HS-5 (cell line): ENCODE data around the gene C6orf62.
A peak's percentile ranks its signal among the peaks of the same experiment; 100 is the strongest.
"Not testable (repeated sequence)": the region's sequence is repeated elsewhere in the genome, so short reads cannot be mapped to it uniquely, and the experiment has no call there.

Source experiments
- DNase-seq: peaks from one replicate; pipeline ENCODE4 v3.0.0-alpha.2; 2012; ENCODE audit warnings: low read depth

The C6orf62 gene

DNA sequence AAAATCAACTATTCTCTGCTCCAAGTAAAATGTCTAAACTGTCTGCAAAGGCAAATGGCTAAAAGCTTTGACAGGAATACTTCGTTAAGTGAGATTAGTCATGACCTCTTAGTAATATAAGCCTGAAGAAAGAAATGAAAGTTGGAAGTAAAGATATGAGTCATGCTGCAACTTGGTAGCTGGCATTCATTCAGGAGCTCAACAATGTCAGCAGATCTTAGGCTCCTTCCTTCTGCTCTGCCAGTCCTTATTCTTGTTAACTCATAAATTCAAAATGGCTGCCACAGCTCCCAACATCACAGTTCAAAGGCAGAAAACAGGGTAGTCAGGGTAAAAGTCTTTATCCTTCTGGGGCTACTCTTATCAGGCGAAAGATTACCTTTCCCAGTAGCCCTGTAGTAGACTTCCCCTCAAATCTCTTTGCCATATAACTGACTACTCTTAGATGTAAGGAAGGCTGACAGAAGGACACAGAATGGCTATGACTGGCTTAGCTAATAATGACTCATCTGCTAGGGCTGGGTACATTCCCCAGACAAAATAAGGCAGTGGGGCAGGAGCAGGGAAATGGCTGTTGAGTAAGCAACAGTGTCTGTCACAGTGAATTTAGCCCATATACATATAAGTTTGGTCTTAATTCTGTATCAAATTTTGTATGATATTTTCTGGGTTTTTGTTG lies 24.4 kb upstream of the C6orf62 start:
- DNase-seq, result peak; percentile 93

DNA sequence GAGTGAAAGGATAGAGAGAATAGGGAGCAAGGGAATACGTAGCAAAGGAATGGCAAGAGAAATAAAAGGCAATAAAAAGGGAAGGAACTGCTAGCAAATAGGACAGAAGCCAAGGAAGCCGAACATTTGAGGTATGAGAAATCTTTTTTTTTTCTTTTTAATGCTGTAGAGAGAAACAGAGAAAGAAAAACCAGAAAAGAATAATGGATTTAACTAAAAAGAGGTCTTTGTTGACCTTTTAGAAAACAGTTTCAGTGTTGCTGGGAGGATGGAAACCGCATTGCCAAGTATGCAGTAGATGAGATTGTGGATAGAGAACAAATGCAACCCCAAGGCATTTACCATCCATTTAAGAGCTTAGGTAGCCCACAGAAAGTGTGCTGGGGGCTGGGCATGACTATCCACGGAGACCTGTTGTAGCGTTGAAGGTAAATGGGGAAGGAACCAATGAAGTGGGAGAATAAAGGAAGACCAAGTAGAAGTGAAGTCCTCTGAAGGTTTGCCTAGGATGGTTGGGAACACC lies 23.3 kb upstream of the C6orf62 start:
- no peak for DNase-seq

DNA sequence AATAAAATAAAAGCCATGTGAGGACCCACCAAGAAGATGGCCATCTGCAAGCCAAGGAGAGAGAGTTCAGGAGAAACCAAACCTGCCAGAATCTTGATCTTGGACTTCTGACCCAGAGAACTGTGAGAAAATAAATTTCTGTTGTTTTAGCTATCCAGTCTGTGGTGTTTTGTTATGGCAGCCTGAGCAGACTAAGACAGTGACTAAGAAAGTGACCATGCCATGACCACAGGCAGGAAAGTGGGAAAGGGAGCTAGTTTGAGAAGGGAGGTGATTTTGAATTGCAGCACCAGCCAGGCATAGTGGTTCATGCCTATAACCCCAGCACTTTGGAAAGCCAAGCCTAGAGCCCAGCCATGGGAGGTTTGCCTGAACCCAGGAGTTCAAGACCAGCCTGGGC lies 21.9 kb upstream of the C6orf62 start:
- DNase-seq, result no peak

DNA sequence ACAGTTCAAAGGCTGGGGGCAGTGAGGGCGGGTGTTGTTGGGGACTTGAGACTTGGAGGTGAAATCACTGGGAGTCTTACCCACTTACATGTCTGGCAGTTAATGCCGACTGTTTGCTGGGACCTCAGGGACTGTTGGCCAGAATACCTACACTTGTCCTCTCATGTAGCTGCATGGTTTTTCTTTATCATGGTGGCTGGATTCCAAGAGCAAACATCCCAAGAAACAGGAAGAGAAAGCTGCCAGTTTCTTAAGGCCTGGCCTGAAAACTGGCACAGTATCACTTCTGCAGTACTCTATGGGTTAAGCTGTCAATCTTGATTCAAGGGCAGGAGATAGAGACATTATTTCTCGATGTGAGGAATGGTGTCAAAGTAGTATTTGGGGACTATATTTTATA lies 19.8 kb upstream of the C6orf62 start:
- DNase-seq, result no peak

DNA sequence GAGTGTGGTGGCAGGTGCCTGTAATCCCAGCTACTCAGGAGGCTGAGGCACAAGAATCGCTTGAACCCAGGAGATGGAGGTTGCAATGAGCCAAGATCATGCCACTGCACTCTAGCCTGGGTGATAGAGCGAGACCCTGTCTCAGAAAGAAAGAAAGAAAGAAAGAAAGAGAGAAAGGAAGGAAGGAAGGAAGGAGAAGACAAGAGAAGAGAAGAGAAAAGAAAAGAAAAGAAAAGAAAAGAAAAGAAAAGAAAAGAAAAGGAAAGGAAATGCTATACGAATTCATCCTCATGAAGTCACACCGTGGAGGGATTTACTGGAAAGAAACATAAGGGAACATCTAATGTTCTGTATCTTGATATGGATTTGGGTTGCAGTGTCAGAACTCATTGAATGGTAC lies 15.8 kb upstream of the C6orf62 start:
- not testable (repeated sequence) for DNase-seq

DNA sequence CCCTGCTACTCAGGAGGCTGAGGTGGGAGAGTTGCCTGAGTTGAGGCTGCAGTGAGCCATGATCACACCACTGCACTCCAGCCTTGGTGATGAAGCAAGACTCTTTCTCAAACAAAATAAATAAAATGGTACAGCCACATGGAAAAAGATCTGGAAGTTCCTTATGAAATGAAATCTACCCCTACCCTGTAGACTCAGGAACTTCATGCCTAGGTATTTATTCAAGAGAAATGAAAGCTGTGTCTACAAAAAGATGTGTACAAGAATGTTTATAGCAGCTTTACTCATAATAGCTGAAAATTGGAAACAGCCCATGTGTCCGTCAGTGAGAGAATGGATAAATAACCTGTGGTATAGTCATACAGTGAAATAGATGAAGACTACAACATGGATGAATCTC lies 15.2 kb upstream of the C6orf62 start:
- no peak for DNase-seq

DNA sequence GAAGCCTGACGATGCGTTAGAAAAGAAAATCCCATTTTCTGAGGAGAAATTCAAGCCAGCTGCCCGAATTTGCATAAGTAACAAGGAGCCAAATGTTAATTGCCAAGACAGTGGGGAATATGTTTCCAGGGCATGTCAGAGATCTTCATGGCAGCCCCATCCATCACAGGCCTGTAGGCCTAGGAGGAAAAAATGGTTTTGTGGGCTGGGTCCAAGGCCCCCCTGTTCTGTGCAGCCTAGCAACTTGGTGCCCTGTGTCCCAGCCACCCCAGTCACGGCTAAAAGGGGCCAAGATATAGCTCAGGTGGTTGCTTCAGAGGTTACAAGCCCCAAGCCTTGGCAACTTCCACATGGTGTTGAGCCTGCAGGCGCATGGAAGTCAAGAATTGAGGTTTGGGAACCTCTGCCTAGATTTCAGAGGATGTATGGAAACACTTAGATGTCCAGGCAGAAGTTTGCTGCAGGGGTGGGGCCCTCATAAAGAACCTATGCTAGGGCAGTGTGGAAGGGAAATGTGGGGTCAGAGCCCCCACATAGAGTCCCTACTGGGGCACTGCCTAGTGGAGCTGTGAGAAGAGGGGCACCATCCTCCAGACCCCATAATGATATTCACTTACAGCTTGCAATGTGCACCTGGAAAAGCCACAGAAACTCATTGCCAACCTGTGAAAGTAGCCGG lies 12.6 kb upstream of the C6orf62 start:
- not testable (repeated sequence) for DNase-seq

DNA sequence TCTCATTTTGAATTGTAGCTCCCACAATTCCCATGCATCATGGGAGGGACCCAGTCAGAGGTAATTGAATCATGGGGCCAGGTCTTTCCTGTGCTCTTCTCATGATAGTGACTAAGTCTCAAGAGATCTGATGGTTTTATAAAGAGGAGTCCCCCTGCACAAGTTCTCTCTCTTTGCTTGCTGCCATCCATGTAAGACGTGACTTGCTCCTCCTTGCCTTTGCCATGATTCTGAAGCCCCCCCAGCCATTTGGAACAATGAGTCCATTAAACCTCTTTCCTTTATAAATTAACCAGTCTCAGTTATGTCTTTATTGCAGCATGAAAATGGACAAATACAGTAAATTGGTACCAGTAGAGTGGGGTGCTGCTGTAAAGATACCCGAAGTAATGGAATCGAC lies 11.7 kb upstream of the C6orf62 start:
- DNase-seq, result not testable (repeated sequence)

DNA sequence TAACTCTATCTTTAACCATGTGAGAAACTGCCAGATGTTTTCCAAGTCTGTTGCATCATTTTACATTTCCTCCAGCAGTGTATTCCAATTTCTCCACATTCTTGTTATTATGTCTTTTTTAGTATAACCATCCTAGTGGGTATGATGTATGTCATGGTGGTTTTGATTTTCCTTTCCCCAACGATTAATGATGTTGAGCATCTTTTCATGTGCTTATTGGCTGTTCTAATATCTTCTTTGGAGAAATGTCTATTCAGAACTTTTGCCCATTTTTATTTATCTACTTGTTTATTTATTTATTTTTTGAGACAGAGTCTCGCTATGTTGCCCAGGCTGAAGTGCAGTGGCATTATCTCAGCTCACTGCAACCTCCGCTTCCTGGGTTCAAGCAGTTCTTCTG lies 4.3 kb upstream of the C6orf62 start:
- no peak for DNase-seq

DNA sequence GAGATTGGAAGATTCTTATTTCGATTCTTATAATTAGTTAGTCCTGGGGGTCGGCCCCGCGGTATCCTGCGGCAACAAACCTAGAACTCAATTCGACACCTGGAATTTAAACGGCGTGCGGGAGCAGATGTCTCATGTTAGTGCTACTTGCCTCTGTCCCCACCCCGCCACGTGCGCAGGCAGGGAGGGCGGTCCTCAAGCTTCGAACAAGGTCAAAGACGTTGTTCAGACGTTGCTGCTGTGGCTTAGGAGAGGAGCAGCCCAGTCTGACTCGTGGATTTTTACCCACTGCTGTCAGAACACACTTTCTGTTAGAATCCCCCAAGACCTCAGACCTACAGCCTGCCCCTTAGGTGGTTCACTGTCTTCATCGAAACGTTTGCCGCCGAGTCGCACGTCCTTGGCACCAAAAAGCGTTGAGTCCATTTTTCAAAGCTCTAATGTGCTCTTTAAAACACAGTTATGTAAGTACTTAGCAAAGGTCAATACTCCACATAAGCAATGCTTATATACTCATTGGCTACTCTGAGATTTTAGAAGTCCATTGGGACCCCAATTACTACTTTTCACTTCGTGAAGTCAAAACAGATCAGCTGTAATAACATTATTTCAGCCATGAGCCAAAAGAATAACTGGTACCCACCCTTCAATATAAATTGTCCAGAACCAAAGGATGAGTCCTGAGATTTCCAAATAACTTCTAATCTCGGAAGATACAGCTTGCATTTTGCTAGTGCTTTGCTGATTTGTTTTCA lies 2.7 kb upstream of the C6orf62 start:
- no peak for DNase-seq

DNA sequence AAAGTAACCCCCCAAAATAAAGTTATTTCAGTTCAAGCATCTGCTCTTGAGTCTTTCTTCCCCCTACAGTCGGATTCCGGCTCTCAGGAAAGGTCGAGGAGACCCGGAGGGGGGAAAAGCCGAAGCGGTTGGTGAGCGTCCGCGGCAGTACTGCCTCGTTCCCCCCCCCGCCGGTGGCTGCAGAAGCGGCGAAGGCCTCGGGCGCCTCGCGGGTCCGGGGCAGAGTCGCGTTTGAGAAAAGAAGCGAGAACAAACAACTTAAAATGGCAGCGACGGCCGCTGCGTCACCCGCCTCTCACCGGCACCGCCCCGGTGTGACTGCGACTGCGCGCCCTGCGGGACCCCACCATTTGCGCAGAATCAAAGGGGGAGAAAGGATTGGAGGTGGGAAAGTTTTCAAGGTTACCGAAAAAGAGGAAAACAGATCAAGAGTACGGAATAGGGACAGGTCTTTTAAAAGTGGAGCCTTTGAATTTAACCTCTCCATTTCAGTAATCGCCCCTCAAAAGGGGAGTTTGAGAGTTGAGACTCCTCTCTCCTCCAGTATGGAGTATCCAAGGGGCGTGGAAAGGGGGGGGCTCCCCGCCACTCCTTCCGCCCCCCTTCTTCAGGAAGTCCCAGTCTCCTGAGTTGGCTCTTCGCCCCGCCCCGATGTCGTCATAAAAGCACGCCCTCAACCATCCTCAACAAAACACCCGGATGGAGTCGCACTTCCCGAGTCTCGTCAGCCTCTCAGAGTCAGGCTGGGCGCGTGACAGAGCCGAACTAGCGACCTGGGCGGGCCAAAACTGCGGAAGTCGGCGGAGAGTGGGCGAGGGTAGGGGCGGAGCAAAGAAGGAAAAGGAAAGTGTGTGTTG lies 1.9 kb upstream of the C6orf62 start:
- DNase-seq, result peak; percentile 99

DNA sequence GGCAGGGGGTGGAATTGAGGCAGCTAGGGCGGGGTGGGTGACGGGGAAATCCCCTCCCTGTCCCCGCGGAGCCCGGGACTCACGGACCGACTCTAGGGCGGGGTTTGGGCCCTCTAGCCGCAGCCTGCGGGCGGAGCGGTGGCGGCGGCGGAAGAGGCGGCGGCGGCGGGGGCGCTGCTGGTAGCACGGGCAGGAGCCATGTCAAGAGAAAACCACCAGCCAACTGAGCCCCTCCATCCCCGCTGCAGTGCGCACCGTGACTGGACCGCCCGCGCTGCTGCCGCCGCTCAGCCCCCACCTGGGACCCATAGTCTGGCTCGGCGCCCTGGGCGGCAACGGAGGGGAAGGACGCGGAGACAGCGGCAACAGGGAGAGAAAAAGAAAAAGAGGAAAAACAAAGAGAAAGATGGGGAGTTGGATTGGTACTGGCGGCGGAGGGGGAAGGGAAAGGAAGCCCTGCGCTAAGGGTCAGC lies 1.2 kb upstream of the C6orf62 start:
- DNase-seq, result no peak

DNA sequence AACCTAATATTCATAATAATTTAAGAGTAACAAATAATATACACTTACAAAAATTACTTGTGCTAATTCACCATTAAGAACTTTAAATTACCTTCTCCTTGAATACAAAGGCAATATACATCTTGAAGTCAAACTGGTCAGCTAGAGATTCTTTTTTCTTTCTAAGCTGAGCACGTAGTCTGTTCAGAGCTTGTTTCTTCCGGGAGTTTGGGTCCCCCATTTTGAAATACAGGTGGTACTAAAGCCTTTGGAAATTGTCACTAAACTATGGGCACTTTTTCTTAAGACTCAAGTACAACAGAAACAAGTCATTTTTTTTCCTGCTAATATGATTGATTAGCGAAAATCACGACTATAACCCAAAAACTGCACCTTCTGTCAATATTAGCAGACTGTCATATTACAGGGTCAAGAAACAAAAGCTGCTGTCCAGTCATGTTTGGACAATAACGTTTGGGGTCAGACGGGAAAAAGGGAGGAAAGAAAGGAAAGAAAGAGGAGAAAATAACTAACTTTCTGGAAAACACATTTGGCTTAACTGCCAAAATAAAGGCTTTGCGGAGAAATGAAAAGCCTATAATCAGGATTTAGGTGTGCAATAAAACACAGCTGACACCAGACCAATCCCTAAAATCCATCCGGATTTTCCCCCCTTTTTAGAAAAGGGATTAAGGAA lies 367 bp downstream of the C6orf62 start:
- no peak for DNase-seq

DNA sequence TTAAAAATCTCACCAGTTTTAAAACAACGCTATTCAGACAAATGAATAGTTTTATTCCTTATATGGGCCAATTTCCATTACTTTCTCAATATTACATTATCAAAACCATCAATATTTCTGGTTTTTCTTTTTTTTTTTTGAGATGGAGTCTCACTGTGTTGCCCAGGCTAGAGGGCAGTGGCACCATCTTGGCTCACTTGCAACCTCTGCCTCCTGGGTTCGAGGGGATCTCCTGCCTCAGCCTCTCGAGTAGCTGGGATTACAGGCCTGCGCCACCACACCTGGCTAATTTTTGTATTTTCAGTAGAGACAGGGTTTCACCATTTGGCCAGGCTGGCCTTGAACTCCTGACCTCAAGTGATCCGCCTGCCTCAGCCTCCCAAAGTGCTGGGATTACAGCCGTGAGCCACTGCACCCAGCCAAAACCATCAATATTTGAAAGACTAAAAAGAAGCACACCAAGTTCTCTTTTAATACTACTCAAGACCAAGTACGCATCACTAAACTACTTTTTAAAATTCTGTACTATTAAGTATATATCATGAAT lies 2.3 kb downstream of the C6orf62 start:
- not testable (repeated sequence) for DNase-seq

DNA sequence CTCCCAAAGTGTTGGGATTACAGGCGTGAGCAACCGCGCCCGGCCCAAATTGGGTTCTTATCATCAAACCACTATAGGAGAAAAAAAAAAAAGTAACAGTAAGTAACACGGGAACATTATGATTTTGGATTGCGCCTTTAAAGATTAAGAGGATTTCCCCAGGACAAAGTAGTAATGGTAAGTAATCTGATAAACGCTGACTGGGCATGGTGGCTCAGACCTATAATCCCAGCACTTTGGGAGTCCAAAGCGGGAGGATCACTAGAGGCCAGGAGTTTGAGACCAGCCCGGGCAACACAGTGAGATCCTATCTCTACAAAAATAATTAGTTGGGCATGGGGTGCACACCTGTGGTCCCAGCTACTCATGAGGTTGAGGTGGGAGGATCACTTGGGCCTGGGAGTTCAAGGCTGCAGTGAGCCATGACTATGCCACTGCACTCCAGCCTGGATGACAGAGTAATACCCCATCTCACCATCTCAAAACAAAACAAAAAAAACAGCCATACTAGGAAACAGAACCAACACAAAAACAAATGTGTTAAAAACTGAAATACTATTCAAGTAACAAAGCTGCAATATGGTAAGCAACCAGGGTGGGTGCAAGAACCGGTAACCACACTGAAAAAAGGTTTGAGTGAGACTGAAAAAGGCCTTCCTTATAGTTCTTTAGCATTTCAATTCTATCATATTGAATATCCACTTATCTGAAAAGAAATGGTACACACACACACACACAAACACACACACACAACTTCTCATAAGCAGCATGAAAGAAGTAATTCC lies 8.2 kb downstream of the C6orf62 start:
- DNase-seq, result no peak

DNA sequence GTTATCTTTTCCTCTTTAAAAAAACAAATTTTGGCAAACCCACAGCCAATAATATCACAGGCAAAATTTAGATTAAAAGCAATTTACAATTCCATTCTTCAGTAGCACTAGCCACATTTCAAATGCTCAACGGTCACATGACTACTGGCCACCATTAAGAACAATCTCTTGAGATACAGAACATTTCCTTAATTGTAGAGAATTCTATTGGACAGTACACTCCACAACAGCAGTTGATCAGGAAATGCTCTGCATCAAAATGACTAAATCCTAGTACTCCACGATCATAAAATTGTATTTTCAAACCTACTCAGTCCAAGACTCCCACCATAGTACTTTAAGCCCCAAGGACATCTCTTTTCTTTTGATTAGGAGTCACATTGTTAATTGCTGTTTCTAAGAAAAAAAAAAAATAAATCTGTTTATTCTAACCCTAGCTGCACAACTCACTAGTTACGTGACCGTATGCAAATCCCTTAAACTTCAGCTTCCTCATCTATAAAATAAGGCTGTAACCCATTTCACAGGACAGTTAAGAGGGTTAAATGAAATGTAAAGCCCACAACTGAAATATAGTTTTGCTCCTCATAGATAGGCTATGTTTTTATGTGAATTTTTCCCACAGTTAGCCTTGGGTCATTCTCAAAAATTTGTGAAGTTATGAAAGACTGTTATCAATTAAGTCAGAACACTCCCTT lies 9.8 kb downstream of the C6orf62 start:
- DNase-seq, result no peak

DNA sequence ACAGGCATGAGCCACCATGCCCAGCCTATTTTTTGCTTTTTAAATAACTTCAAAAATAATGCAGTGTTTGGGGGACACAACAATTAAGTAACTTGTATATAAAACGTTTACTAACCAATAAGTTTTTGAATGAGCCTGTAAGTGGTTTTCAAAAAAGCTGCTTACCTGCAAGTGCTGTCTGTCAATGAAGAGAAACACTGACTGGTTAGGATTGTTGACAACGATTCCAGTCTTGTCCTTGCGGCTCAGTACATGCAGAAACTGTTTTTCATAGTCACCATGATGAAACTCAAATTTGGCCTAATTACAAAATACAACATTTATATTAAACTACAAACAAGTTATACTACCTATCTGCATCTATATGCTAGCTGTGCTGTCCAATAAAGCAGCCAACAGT lies 10.3 kb downstream of the C6orf62 start:
- DNase-seq, result no peak

DNA sequence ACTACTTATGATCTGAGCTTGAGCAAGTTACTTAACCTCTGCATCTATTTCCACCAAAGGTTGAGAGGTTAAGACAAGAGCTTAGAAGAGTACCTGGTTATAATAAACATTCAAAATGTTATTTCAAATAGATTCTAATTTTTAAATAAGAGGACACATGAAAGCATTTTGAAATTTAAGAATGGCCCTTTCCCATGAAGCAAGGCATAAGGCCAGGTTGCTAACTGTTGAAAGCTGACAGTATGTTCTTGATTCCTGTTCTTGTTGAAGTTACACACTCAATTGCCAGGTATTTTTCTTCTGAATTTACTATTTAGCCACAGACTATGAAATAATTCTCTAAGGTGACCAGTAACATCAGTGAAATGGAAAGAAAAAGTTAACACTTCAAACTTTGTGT lies 14.5 kb downstream of the C6orf62 start:
- DNase-seq, result no peak

DNA sequence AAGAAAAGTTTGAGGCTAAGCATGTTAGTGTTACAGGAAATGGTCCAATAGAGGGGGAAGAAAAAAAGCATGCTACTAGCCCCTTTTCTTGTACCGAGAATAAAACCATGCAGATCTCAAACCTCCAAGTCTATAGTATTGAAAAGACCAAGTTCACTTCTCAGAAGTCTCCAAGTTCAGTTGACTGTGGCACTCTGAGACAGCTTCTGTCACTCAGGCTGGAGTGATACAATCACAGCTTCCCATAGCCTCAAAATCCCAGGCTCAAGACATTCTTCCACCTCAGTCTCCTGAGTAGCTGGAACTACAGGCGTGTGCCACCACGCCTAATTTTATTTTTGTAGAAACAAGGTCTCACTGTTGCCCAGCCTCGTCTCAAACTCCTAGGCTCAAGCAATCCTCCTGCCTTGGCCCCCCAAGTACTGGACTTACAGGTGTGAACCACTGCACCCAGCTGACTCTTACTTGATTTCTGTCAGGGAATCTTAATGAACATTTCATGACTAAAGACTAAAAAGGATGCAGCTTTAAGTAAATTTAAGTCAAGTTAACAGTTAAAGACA lies 16.2 kb downstream of the C6orf62 start:
- DNase-seq, result no peak
